GM12874 (cell line): ENCODE measurements around the gene LHPP.

ENCODE experiments used
- TF ChIP-seq, protein P1 (sequence below): IDR thresholded peaks from 2 replicates; pipeline ENCODE4 v1.5.1; 2011; ENCODE audit warnings: low read depth, mild to moderate bottlenecking, control low read depth, low read length, moderate library complexity; ENCODE audit not compliant: insufficient read depth

LHPP gene

DNA sequence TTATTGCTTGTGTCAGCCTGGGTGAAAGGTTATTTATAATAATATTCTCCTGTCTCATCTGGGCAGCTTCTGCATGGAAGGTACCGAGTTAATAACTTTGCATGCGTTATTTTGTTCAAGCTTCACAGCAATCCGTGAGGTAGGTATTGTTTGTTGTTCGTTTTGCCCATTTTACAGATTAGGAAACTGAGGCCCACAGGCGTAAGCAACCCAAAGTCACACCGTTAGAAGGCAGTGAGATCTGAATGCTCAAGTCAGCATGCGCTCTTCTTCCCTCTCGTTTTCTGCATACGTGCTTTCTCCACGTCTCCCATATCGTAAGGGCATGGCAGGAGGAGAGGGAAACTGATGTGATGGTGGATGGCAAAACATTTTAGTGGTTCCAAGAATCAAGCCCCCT is 34.1 kb downstream of the LHPP start:
- TF ChIP-seq, protein P1, sequence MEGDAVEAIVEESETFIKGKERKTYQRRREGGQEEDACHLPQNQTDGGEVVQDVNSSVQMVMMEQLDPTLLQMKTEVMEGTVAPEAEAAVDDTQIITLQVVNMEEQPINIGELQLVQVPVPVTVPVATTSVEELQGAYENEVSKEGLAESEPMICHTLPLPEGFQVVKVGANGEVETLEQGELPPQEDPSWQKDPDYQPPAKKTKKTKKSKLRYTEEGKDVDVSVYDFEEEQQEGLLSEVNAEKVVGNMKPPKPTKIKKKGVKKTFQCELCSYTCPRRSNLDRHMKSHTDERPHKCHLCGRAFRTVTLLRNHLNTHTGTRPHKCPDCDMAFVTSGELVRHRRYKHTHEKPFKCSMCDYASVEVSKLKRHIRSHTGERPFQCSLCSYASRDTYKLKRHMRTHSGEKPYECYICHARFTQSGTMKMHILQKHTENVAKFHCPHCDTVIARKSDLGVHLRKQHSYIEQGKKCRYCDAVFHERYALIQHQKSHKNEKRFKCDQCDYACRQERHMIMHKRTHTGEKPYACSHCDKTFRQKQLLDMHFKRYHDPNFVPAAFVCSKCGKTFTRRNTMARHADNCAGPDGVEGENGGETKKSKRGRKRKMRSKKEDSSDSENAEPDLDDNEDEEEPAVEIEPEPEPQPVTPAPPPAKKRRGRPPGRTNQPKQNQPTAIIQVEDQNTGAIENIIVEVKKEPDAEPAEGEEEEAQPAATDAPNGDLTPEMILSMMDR: no peak

- TF ChIP-seq, protein P1: no peak
These were observed 34.5 kb downstream of the LHPP start for GRCh38 chr10:124496150-124496549.

- TF ChIP-seq, protein P1: no peak
These were observed 35.0 kb downstream of the LHPP start for GRCh38 chr10:124496620-124497019.

DNA sequence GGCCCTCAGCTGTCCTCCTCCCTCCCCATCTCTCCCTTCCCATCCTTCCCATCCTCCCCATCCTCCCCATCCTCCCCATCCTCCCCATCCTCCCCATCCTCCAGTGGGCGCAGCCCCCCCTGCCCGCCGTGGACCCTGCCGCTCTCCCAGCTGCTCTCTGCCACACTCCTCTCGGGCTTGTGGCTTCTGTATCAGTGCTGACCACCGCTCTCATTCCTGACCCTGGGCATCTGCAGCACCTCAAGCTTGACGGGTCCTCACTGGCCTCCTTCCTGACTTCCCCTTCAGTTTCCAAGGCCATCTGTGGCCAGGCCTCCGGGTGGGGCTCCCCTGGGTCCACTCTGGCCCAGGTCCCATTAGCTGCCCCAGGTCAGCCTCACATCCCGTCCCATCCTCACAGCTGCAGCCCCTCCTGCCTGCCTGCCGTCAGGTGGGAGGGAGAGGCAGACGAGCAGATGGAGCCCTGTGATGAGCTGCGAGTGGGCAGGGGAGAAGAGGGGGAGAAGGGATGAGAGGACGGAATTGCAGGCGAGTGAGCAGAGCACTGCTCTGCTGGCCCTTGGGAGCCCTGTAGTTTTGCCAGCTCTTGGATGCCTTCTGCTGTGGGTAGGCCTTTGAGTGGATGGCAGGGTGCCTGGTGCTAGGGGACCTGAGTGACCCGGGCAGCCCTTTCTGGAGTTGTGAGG is 35.7 kb downstream of the LHPP start:
- TF ChIP-seq, protein P1: no peak

- TF ChIP-seq, protein P1: no peak
These were observed 36.4 kb downstream of the LHPP start for GRCh38 chr10:124498056-124498455.

DNA sequence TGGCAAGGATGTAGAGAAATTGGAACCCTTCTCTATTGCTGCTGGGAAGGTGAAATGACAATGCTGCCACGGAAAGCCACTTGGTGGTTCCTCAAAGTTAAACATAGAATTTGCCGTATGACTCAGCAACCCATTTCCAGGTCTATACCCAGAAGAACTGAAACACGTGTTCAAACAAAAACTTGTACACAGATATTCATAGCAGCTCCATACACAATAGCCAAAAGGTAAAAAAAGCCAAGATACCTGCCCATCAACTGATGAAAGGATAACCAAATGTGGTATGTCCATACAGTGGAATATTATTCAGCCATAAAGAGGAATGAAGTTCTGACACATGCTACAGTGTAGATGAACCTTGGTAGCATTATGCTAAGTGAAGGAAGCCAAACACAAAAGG is 39.1 kb downstream of the LHPP start:
- TF ChIP-seq, protein P1: no peak

GRCh38 chr10:124504711-124505110 is 43.1 kb downstream of the LHPP start:
- TF ChIP-seq, protein P1: no peak
